ENCODE measurements around the gene ATP8B3.

Gene ATP8B3

GRCh38 chr19:1754018-1754635 lies 57.9 kb downstream of the ATP8B3 start:
- DNase-seq: no peak

- no peak for DNase-seq
These were observed 59.0 kb downstream of the ATP8B3 start, which contains the start of gene ONECUT3 for GRCh38 chr19:1752757-1753728. Gene ONECUT3 (plus strand): TSS chr19:1753506. CDS start chr19:1753663, 157 bp downstream.

DNA sequence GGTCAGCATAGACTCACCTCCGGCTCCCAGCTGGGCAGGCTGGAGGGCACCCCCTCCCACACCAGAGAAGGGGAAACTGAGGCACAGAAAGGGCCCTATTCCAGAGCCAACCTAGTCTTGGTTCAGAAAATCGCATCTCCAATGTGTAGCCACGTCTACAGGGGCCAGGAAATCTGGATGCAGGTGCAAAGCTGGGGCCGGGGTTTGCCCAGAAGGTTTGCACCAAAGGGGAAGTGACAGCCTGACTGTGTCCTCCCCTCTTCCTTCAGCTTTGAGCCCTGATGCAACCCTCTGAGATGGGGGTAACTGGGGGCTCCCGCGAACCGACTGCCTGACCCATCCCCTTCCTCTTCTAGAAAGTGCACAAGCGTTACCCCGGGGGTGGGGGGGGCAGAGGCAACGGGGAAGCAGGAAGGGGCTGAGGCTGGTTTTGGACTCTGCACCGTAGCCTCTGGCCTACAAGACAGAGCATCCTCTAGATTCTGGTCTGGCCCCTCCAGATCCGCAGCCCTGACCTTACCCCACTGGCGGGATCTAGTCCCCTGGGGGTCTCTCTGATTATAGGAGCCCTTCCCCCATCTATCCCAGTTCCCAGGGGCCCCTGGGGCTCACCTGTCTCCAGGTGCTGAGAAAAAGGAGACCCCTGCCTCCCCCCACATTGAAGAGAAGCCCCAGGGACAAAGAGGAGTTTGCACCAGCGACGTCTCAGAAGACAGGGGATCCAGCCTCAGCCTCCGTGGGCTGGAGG lies 59.9 kb downstream of the ATP8B3 start:
- no peak for DNase-seq

GRCh38 chr19:1751367-1752008 lies 60.6 kb downstream of the ATP8B3 start:
- no peak for DNase-seq

- no peak for DNase-seq
These were observed 61.6 kb downstream of the ATP8B3 start for GRCh38 chr19:1750343-1751021.

DNA sequence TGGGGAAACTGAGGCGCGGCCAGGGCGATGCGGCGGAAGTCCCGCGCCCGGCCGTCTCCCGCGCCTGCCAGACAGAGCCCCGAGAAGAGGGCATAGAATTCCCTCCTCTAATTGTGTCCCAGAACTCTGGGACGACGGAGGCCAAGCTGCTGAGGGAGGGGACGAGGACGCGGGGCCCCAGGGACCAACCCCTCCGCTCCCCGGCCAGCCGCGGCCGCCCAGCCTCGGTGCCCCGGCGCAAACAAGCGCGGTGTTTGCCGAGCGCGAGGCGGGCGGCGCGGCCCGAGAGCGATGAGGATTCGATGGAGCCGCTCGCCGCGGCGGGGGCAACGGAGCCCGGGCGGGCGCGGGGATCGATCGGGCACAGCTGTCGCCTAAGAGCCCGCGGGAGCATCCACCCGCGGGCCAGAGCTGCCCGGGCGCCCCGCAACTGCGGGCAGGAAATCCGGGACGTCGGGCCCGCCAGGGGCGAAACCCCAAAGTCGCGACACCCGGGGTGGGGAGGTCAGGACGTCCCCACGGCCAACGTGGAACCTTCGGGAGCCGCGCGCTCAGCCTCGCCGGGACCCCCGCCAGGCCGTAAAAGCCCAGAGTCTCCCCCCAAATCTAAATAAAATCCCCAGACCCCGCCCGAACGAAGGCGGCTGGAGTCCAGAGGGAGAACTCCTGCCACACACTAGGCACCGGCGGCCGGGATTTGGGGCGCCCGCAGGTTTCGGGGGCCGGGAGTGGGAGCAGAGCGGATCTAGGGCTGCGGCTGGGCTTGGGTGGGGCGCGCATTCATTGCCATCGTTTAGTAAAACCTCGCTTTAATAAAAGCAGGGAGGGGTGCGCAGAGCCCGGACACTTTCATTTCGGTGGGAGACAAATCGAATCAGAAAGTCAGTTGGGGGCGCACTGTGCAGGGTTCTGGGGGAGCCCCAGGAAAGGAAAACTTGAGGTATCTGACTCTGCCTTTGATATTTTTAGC lies 62.4 kb downstream of the ATP8B3 start:
- no peak for DNase-seq

- DNase-seq: no peak
These were observed 63.2 kb downstream of the ATP8B3 start for GRCh38 chr19:1748873-1749341.

DNA sequence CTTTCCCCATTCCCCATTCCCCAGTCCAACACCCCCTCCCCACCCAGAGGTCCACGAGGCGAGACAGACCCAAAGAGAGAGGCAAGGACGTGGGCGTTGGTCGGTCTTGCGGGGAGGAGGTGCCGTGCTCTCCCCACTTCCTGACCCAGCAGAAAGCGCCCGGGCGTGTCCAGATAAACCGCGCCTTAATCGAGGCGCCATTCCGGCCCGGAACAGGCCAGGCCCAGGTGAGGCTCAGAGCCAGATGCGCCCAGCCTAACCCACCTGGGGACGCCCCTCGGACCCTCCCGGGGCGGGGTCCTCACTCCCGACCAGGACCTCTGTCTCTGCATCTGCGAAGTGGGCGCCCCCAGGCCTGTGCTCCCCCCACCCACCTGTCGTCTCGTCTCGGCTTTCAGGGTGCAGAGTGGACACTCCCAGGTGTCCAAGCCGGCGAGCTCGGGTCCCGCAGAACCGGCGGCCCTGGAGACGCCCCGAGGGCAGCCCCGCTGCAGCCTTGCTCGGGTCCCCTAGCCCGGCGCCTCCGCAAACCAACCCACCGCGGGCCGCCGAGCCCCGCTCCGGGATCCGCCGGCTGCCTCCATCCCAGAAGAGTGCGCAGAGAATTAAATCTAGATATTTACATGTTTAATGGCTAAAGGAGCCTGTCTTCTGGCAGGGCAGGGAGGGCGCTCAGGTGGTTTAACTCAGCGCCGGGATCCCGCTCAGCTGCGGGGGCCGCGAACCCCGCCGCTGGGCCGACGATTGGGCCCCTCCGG lies 63.8 kb downstream of the ATP8B3 start:
- DNase-seq: no peak

- DNase-seq: no peak
These were observed 64.6 kb downstream of the ATP8B3 start for GRCh38 chr19:1747285-1748114.

DNA sequence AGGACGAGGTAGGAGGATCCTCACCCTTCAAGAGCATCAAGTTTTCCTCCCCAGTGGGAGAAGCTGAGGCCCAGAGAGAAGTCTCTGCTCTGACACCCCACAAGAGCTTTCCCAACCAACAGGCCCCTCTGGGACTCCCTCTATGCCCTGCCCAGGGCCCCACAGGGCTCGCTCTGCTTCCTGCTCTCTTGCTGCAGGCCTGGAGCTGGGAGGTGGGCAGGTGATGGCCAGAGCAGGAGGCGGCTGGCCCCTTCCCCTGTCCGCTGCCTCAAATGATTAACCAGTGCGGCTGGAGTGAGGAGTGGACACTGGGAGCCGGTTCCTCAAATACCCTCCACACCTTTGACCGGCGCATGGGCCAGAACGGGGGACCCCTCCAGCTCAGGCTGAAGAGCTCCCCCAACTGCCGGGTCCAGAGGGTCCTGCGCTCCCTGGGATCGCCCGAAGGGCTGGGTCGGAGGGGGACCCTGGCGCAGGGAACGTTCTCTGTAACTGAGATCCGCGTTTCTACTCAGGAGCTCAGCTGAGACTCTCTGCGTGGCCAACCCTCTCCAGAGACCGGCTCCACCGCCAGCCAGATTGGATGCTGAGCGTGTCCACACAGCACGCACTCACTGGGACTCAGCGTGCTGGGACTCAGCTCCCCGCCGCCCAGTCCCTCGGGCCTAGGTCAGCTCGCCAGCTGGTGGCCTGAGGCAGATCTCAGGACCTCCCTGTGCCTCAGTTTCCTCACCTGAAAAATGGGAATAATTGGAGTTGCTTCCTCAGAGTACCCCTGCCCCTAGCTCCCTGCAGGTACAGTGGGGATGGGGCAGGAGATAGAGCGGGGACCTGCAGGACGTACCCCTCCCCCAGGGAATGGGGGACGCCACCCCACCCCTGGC lies 65.4 kb downstream of the ATP8B3 start:
- no peak for DNase-seq

DNA sequence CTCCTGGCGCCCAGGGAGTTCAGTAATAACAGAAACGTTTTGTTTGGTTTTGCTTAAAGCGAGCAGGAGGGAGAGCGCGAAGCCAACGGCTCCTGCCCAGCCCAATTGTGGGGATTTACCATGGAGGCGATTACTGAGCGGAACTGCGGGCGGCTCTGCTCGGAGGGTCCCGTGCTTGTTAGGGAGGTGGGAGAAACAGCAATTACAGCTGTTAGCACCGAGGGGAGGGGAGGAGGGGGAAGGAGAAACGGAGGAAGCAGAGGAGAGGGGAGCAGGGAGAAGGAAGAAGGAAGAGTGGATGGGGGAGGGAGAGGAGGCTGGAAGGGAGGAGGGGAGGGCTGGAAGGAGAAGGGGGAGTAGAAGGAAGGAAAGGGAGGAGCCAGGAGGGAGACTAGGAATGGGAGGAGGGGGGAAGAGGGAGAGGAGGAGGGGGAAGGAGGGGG lies 66.5 kb downstream of the ATP8B3 start:
- DNase-seq: no peak

DNA sequence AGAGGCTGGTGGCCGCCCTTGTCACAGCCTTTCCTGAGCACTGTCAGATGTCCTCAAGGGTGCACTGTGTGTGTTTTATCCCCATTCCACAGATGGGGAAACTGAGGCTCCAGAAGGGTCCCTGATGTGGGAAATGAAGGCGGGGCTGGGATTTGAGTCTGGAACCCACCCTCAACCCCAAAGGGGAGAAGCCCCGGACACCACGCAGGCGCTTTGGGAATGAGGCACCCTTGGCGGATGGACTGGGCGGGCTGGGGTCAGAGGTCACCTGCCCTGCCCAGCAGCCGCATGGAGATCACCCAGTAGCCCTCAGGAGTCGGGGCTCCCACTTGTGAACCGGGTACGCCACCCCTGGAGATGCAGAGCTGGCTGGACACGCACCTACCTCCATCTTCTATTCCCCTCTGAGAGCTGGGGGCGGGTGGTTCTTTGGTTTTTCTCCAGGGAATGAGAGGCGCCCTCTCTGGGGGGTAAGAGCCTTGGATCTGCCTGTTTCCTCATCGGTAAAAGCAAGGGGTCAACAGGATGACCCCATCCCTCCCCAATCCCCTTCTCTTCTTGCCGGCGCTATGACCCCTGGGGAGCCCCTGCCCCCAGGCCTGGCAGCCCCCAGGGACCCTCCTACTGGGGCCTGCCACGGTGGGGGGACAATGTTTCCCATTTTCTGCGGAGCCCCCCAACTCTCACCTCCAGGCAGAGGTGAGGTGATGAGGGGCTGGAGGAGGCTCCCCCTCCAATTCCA lies 67.1 kb downstream of the ATP8B3 start:
- DNase-seq: no peak

GRCh38 chr19:1744133-1744665 lies 67.9 kb downstream of the ATP8B3 start:
- DNase-seq: no peak

DNA sequence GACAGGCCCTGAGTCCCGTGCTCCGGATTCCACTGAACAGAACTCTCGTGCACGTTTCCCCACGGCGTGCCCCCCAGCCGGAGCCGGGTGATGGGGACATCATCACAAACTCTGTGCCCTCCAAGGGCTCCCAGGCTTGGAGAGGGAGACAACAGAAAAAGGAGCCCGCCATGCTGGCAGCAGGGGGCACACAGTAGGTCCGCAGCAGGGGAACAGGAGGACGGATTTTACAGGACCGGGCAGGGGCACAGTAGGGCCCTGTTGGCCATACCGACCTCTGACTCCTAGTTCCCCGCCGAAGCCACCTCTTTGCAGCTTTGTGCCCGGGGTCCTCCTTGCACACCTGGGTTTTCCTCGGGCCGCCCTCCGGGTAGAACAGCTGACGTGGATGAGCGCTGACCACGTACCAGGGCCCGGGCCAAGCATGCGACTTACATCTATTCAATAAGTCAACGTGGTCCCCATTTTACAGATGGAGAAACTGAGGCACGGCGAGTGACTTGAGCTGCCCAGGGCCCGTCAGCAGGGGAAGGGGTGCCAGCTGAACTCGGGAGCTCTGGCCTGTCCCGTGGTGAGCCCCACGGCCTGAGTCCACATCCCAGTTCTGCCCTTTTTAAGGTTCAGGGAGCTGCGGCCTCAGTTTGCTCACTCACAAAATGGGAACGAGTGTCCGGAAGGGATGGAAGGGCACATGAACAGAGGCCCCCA lies 68.9 kb downstream of the ATP8B3 start:
- no peak for DNase-seq

- no peak for DNase-seq
These were observed 72.0 kb downstream of the ATP8B3 start for GRCh38 chr19:1739960-1740629.

GRCh38 chr19:1736927-1737326 lies 75.1 kb downstream of the ATP8B3 start:
- DNase-seq: no peak

Measured in inflammatory macrophage treated with lipopolysaccharide for 4 hours (primary cell).